Breast epithelium (tissue), 4 donors: ENCODE results near the gene FAM187B. TPM values are rescaled to one million over a fixed set of nuclear protein-coding genes. Genes with fewer than 3 reads are reported as not detected.

Experiments used
- DNase-seq, 2 donors: peaks; one replicate each; pipeline ENCODE4 v3.0.0-alpha.2; 2019; ENCODE audit warnings: low spot score in 2 of 2
- H3K27ac ChIP-seq, 2 donors: fragments of 200-600 bp; sonication (generic) in 1 of 2; one replicate each; pipeline ENCODE4 v1.5.1; 2016 to 2019; ENCODE audit warnings: mild to moderate bottlenecking in 1 of 2
- H3K27me3 ChIP-seq, 2 donors: fragments of 200-600 bp; sonication (generic) in 1 of 2; one replicate each; pipeline versions ENCODE4 v1.5.1 to v1.6.0; 2017 to 2019; ENCODE audit warnings: control low read depth in 1 of 2, mild to moderate bottlenecking in 1 of 2
- H3K36me3 ChIP-seq: fragments of 200-600 bp; one replicate; pipeline ENCODE4 v1.5.1; 2019
- H3K4me1 ChIP-seq, 2 donors: fragments of 200-600 bp; sonication (generic); one replicate each; pipeline ENCODE4 v1.5.1; 2016 to 2019; ENCODE audit warnings: control low read depth in 1 of 2
- H3K4me3 ChIP-seq, 3 donors: fragments of 200-600 bp; sonication (generic); 1 replicate in 2 of 3; 2 replicates in 1 of 3; pipeline ENCODE4 v1.5.1; 2016 to 2019; ENCODE audit warnings: mild to moderate bottlenecking in 3 of 3, moderate library complexity in 2 of 3
- H3K9me3 ChIP-seq, 2 donors: fragments of 200-600 bp; sonication (generic) in 1 of 2; one replicate each; pipeline ENCODE4 v1.5.1; 2016 to 2019; ENCODE audit warnings: control low read depth in 1 of 2
- CTCF ChIP-seq, 3 donors: fragments of 450-650 bp; IDR thresholded peaks; one replicate each; pipeline ENCODE4 v1.5.1; 2016 to 2017; ENCODE audit warnings: antibody characterized with exemption in 3 of 3, mild to moderate bottlenecking in 3 of 3, moderate library complexity in 3 of 3
- POLR2A ChIP-seq: fragments of 450-650 bp; IDR thresholded peaks from one replicate; pipeline ENCODE4 v1.6.1; 2016; ENCODE audit warnings: antibody characterized with exemption, mild to moderate bottlenecking, moderate library complexity
- POLR2AphosphoS5 ChIP-seq, 3 donors: sonication (generic); formaldehyde crosslinking; IDR thresholded peaks; one replicate each; pipeline ENCODE4 v1.6.1; 2017; ENCODE audit warnings: antibody characterized with exemption in 3 of 3
- intact Hi-C: fragments of 100-400 bp; cut with DNase I; formaldehyde crosslinking; loops from one replicate; pipeline ENCODE4 v1.15.1; 2023; ENCODE audit warnings: low total_unique reads
- total RNA-seq, 3 donors: library from RNA; depleted of rRNA; stranded (reverse); fragments of >200 nt; gene quantifications; one replicate each; pipeline ENCODE4 v1.1.0, GENCODE V29; 2016

Gene FAM187B
- total RNA-seq, 3 donors from 2014 or later = 0.44 TPM; not detected in 2

- peaks cover 0 to 2% of the 10 kb centered on the region in 2 donors for H3K4me1 ChIP-seq
- no peak overlapping the region for H3K4me3 ChIP-seq
- H3K36me3 ChIP-seq = no peaks in the 10 kb centered on the region
- H3K27me3 ChIP-seq = no peaks in the 10 kb centered on the region
- intact Hi-C loops = no loop called here
- TF ChIP-seq POLR2A = no peak
- TF ChIP-seq POLR2AphosphoS5 (IDR thresholded peaks at IDR 0.05) = no peak
- no peak for TF ChIP-seq CTCF (IDR thresholded peaks at IDR 0.05)
- H3K27ac ChIP-seq = no peak overlapping the region
- no peaks in the 10 kb centered on the region for H3K9me3 ChIP-seq
- no peak for DNase-seq
Measured at GRCh38 chr19:35256566-35256965, 28.0 kb upstream of the FAM187B start.

DNA sequence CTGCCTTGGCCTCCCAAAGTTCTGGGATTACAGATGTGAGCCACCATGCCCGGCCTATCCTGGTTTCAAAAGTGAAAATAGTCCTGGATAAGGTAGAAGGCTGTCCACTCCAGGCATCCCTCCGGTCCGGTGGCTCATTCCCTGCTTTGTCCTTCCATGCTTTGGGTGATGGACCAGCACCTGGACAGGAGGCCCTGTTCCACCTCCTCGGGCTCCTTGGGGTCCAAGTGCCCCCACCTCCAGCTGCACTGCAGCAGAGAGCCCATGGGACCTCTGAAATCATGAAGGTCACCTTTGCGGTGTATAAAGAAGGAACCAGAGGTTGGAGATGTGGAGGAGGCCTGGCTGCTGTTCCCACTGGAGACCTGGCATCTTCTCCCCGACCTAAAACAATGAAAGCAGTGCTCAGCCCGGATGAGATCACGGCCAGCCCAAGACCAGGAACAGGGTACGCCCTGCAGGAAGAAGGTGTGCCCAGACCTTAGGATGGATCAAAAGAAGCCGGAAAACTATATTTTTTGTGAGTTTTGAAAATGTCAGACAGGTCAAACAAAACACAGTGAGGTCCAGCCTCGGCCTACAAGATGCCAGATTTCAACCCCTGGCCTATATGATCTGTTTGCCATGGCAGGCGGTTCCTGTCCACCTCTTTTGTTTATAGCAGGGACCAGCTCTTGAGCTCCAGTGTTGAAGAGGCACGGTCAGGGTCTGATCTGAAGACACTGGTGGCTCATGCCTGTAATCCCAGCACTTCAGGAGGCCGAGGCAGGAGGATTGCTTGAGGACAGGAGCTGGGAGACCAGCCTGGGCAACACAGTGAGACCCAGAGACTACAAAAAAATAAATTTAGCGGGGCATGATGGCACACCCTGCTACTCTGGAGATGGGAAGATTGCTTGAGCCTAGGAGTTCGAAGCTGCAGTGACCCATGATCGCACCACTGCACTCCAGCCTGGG is 26.1 kb upstream of the FAM187B start:
- no peak for TF ChIP-seq POLR2A
- no peak for TF ChIP-seq CTCF (IDR thresholded peaks at IDR 0.05)
- TF ChIP-seq POLR2AphosphoS5 (IDR thresholded peaks at IDR 0.05) = no peak

GRCh38 chr19:35253316-35254286 is 25.1 kb upstream of the FAM187B start:
- H3K27ac ChIP-seq = peak overlapping the region in 1 of 2 donors; percentile 60
- intact Hi-C loops = no loop called here
- H3K36me3 ChIP-seq = no peaks in the 10 kb centered on the region
- H3K9me3 ChIP-seq = no peaks in the 10 kb centered on the region
- no peak overlapping the region for H3K4me3 ChIP-seq
- H3K4me1 ChIP-seq = peaks cover 0 to 6% of the 10 kb centered on the region in 2 donors
- no peaks in the 10 kb centered on the region for H3K27me3 ChIP-seq
- no peak for TF ChIP-seq CTCF (IDR thresholded peaks at IDR 0.05)
- no peak for TF ChIP-seq POLR2A
- TF ChIP-seq POLR2AphosphoS5 (IDR thresholded peaks at IDR 0.05) = no peak
- DNase-seq = no peak

More for the DNA sequence above, 26.1 kb upstream of the FAM187B start:
- intact Hi-C loops = no loop called here
- no peak for DNase-seq
- H3K27me3 ChIP-seq = no peaks in the 10 kb centered on the region
- H3K4me3 ChIP-seq = no peak overlapping the region
- no peaks in the 10 kb centered on the region for H3K36me3 ChIP-seq
- no peaks in the 10 kb centered on the region for H3K9me3 ChIP-seq
- peak overlapping the region in 1 of 2 donors; percentile 60 for H3K27ac ChIP-seq
- peaks cover 0 to 5% of the 10 kb centered on the region in 2 donors for H3K4me1 ChIP-seq

DNA sequence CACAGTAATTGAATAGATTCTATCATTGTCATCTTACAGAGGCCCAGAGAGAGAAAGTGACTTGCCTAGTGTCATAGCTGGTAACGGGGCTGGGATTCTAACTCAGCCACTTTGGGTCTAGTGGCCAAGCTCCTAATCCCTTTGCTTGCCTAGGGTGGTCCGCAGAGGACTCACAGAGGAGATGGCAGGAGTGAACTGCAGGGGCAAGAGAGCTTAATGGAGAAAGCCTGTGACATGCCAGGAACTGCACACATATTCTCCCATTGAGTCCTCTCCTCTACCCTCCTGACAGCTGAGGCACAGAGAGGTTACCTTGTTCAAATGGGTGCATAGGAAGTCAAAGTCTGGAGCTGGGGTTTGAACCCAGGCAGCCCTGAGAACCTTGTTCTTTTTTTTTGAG is 22.9 kb upstream of the FAM187B start:
- TF ChIP-seq POLR2A = no peak
- TF ChIP-seq POLR2AphosphoS5 (IDR thresholded peaks at IDR 0.05) = no peak
- no peak for TF ChIP-seq CTCF (IDR thresholded peaks at IDR 0.05)
- Histone ChIP-seq H3K4me3 (no peak overlapping the region), H3K27me3 (no peaks in the 10 kb centered on the region), H3K27ac (no peak overlapping the region), H3K9me3 (no peaks in the 10 kb centered on the region), H3K36me3 (no peaks in the 10 kb centered on the region), H3K4me1 (peaks cover 0 to 6% of the 10 kb centered on the region in 2 donors)
- DNase-seq = no peak
- intact Hi-C loops = no loop called here
